Activated CD8-positive, alpha-beta memory T cell treated with anti-CD3 and anti-CD28 coated beads for 4 hours (primary cell): ENCODE data around the gene PHF3.
A peak's percentile ranks its signal among the peaks of the same experiment; 100 is the strongest.

Experiments
- DNase-seq, 2 donors: peaks; one replicate each; pipeline ENCODE4 v3.0.0-alpha.2; 2020; ENCODE audit warnings: low read depth in 2 of 2

Gene PHF3, protein sequence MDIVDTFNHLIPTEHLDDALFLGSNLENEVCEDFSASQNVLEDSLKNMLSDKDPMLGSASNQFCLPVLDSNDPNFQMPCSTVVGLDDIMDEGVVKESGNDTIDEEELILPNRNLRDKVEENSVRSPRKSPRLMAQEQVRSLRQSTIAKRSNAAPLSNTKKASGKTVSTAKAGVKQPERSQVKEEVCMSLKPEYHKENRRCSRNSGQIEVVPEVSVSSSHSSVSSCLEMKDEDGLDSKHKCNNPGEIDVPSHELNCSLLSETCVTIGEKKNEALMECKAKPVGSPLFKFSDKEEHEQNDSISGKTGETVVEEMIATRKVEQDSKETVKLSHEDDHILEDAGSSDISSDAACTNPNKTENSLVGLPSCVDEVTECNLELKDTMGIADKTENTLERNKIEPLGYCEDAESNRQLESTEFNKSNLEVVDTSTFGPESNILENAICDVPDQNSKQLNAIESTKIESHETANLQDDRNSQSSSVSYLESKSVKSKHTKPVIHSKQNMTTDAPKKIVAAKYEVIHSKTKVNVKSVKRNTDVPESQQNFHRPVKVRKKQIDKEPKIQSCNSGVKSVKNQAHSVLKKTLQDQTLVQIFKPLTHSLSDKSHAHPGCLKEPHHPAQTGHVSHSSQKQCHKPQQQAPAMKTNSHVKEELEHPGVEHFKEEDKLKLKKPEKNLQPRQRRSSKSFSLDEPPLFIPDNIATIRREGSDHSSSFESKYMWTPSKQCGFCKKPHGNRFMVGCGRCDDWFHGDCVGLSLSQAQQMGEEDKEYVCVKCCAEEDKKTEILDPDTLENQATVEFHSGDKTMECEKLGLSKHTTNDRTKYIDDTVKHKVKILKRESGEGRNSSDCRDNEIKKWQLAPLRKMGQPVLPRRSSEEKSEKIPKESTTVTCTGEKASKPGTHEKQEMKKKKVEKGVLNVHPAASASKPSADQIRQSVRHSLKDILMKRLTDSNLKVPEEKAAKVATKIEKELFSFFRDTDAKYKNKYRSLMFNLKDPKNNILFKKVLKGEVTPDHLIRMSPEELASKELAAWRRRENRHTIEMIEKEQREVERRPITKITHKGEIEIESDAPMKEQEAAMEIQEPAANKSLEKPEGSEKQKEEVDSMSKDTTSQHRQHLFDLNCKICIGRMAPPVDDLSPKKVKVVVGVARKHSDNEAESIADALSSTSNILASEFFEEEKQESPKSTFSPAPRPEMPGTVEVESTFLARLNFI (N-terminal part only)

GRCh38 chr6:63635588-63636517 is at the start of gene PHF3:
Gene PHF3 (plus strand): TSS chr6:63635802. CDS start chr6:63646552, 10,750 bp downstream.
- DNase-seq: peak; percentile 77 to 80

- no peak for DNase-seq
Measured at GRCh38 chr6:63589952-63590411, 45.6 kb upstream of the PHF3 start.

DNA sequence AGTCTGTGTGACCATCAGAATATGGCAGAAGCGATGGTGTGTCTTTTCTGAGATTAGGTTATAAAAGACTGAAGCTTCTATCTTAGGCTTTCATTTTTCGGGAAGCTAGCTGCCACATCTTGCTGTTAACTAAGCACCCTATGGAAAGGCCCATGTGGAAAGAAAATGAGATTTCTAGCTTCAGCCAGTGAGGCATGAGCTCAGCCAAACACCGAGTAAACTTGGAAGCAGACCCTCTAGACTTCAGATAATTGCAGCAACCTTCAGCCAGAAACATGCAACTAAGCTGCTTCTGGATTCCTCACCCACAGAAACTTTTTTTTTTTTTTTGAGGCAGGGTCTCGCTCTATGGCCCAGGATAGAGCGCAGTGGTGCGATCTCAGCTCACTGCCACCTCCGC is 42.7 kb upstream of the PHF3 start:
- DNase-seq: no peak

DNA sequence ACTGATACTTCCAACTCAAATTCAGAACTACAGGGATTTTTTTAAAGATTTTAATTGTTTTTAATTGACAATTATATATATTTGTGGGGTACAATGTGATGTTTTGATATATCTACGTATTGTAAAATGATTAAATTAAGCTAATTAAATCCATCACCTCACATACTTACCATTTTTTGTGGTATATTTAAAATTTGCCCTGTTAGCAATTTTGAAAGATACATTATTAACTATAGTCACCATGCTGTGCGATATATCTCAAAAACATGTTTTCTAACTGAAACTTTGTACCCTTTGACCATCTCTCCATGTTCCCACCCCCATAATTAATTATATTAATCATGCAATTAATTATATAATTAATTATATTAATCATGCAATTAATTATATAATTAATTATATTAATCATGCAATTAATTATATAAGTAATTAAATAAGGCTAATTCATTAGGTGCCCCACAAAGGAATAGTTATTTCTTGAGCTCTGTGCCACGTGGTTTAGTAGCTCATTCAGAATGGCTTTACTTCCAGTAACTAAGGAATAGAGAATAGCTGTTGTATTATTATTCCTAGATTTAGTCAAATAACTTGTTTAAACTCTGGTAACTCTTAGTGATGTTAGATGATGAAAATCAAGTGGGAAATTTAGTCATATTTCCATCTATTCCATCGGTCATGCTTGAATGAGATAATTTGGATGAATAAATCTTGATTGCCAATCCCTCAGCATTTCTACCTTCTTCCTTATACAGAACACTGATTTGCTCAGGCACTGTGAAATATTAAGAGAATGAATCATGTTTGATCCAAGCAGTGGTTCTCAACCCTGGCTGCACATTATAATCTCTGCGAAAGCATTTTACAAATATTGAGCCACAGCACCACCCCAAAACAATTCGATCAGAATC is 38.2 kb upstream of the PHF3 start:
- no peak for DNase-seq

- DNase-seq: peak; percentile 43 to 54
Measured at GRCh38 chr6:63598049-63599036, 37.3 kb upstream of the PHF3 start.

GRCh38 chr6:63599243-63599642 is 36.4 kb upstream of the PHF3 start:
- DNase-seq: no peak

DNA sequence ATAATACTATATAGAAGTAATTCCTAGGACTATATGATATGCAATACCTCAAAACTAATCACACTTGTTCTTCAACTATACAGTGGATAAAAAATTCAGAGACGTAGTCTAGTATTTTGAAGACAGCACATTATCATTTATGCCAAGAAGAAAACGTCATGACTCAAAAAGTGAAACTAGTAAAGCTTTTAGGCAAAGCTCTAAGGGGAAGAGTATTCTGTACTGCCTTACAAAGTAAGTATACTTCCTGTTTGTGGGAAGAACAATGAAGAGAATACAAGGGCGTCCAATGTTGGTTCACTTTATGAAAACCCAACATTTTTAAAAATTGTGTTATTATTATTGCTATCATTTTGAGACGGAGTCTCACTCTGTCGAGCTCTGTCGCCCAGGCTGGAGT is 35.5 kb upstream of the PHF3 start:
- no peak for DNase-seq

GRCh38 chr6:63609231-63609630 is 26.4 kb upstream of the PHF3 start:
- DNase-seq: no peak

GRCh38 chr6:63610944-63611343 is 24.7 kb upstream of the PHF3 start:
- no peak for DNase-seq

DNA sequence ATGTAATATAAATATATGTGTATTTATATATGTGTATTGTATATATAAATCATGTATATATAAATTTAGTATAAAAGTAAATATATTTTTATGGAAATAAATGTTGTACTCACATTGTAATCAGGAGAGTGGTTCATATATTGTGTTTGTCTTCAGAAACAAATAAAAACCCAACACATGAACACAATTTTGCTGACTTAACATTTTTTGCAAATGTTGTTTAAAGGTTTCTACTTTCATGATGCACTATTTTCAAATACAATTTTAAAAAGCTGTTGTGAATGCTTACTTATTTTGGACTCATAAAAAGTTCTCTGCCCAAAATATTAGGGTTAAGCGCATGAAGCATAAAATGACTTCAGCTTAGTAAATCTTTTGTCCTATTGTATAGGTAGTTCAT is 24.0 kb upstream of the PHF3 start:
- no peak for DNase-seq

GRCh38 chr6:63615590-63615989 is 20.0 kb upstream of the PHF3 start:
- DNase-seq: no peak

DNA sequence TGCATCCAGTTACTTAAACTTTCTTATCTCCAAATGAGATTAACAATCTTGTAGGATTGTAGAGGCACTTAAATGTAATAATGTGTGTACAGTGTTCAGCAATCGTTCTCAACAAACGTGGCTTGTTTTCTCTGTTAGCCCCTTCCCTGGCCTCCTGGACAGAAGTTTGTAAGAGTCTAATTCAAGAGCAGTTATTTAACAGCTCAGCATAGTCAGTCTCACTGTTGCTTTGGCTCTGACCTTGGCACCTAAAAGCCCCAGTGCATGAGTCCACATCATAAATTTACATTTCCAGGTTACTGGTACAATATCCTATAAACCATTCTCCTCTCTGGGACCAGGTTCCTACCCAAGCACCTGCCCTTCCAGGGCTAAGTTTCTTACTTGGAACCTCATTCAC is 11.5 kb upstream of the PHF3 start:
- no peak for DNase-seq

DNA sequence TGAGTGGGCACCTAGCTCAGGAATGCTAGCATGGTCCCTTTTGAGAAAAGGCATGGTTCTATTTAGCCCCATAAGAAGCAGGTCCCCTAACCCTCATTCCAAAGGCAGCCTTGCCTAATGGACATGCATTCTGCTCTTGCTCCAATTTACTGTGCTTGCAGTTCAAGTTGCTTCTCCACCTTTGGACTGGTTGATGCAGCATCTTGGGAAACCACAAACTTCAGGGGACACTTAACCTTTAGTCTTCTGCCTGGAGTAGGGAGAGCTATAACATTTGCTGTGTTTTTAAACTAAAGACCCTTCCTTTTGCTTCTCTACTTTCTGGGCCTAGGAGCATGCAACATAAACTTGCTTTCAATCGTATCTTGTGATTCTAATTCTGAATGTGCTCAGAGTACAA is 5.1 kb upstream of the PHF3 start:
- no peak for DNase-seq

DNA sequence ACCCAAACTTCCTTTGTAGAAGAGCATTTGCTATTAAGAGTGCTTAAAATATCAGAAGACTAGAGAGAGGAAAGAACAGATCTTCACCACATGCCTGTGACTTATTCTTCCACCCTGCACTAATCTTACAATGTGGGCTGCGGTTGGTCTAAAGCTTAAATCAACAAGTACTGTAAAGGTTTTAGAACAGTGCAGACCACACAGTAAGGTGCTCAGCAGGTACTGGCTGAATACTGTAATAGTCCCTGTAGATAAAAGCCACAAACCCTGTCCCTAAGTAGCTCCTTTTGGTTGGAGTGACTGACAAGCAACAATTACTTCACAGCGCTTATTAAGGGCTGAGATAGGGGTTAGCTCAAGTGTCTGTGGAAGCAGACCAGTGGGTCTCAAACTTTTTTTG is 972 bp upstream of the PHF3 start:
- DNase-seq: no peak

DNA sequence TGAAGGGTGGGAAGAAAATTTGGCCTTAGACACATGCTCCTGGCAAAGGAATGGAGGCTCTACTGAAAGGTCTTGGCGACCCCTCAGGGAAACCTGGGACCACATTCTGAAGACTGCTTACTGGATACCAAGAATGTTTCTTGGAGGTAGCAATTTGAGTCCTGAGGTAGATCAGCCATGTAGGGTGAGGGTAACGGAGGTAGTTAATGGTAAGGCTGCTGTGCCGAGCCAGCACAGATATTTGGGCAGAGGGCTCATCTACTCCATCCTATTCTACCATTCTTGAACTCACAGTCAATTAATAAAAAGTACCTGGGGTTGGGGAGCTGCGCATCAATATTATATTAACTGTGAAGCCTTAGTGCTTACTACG is 401 bp upstream of the PHF3 start:
- no peak for DNase-seq

GRCh38 chr6:63636518-63637021 is 968 bp downstream of the PHF3 start:
- peak; percentile 19 to 24 for DNase-seq

- no peak for DNase-seq
Measured at GRCh38 chr6:63637865-63638445, 2.4 kb downstream of the PHF3 start.

- DNase-seq: no peak
Measured at GRCh38 chr6:63640062-63640461, 4.5 kb downstream of the PHF3 start.
